Muscle layer of duodenum (tissue), 2 donors: ENCODE results near the gene PARVA.

Source experiments
- H3K27ac ChIP-seq: one replicate; pipeline ENCODE4 v1.7.0; 2013; ENCODE audit warnings: mild to moderate bottlenecking, low read length
- H3K27me3 ChIP-seq: one replicate; pipeline ENCODE4 v1.7.0; 2013; ENCODE audit warnings: low read depth, mild to moderate bottlenecking, control low read depth, low read length
- H3K36me3 ChIP-seq, 2 donors: one replicate each; pipeline ENCODE4 v1.7.0; 2013; ENCODE audit warnings: low read length in 2 of 2, control low read depth in 1 of 2, mild to moderate bottlenecking in 1 of 2; ENCODE audit not compliant: insufficient read depth in 2 of 2, control insufficient read depth in 1 of 2
- H3K4me1 ChIP-seq, 2 donors: one replicate each; pipeline ENCODE4 v1.7.0; 2013; ENCODE audit warnings: low read length in 2 of 2, mild to moderate bottlenecking in 2 of 2, control low read depth in 1 of 2, moderate library complexity in 1 of 2; ENCODE audit not compliant: insufficient read depth in 2 of 2, control insufficient read depth in 1 of 2
- H3K4me3 ChIP-seq, 2 donors: one replicate each; pipeline ENCODE4 v1.7.0; 2013; ENCODE audit warnings: low read length in 2 of 2, low read depth in 1 of 2, mild to moderate bottlenecking in 1 of 2
- H3K9me3 ChIP-seq, 2 donors: one replicate each; pipeline ENCODE4 v1.7.0; 2013; ENCODE audit warnings: low read length in 2 of 2, control low read depth in 1 of 2, mild to moderate bottlenecking in 1 of 2; ENCODE audit not compliant: control insufficient read depth in 1 of 2
- donor health status: healthy.

PARVA gene

GRCh38 chr11:12543596-12544415 is 166.4 kb downstream of the PARVA start:
- Histone ChIP-seq H3K27ac (no peak overlapping the region), H3K36me3 (no peaks in the 10 kb centered on the region), H3K9me3 (no peaks in the 10 kb centered on the region), H3K4me3 (no peak overlapping the region), H3K4me1 (peaks cover 0 to 11% of the 10 kb centered on the region in 2 donors), H3K27me3 (no peaks in the 10 kb centered on the region)

GRCh38 chr11:12544986-12545775 is 167.8 kb downstream of the PARVA start:
- H3K36me3 ChIP-seq, result no peaks in the 10 kb centered on the region
- peaks cover 0 to 11% of the 10 kb centered on the region in 2 donors for H3K4me1 ChIP-seq
- no peaks in the 10 kb centered on the region for H3K9me3 ChIP-seq
- no peaks in the 10 kb centered on the region for H3K27me3 ChIP-seq
- no peak overlapping the region for H3K4me3 ChIP-seq
- H3K27ac ChIP-seq, result no peak overlapping the region

- no peaks in the 10 kb centered on the region for H3K9me3 ChIP-seq
- no peak overlapping the region for H3K4me3 ChIP-seq
- peaks cover 0 to 6% of the 10 kb centered on the region in 2 donors for H3K4me1 ChIP-seq
- no peaks in the 10 kb centered on the region for H3K27me3 ChIP-seq
- no peak overlapping the region for H3K27ac ChIP-seq
- H3K36me3 ChIP-seq, result no peaks in the 10 kb centered on the region
Observed at GRCh38 chr11:12546122-12546521, 168.8 kb downstream of the PARVA start.

GRCh38 chr11:12546660-12547059 is 169.3 kb downstream of the PARVA start:
- peaks cover 0 to under 1% of the 10 kb centered on the region in 2 donors for H3K4me1 ChIP-seq
- no peaks in the 10 kb centered on the region for H3K9me3 ChIP-seq
- no peak overlapping the region for H3K4me3 ChIP-seq
- H3K36me3 ChIP-seq, result no peaks in the 10 kb centered on the region
- H3K27ac ChIP-seq, result no peak overlapping the region
- H3K27me3 ChIP-seq, result no peaks in the 10 kb centered on the region

GRCh38 chr11:12547953-12548650 is 170.7 kb downstream of the PARVA start:
- Histone ChIP-seq H3K27me3 (no peaks in the 10 kb centered on the region), H3K4me3 (no peak overlapping the region), H3K36me3 (no peaks in the 10 kb centered on the region), H3K9me3 (no peaks in the 10 kb centered on the region), H3K4me1 (no peaks in the 10 kb centered on the region), H3K27ac (no peak overlapping the region)

- Histone ChIP-seq H3K4me1 (peaks cover 13 to 15% of the 10 kb centered on the region in 2 donors), H3K36me3 (no peaks in the 10 kb centered on the region), H3K9me3 (no peaks in the 10 kb centered on the region), H3K27ac (no peak overlapping the region), H3K4me3 (no peak overlapping the region), H3K27me3 (no peaks in the 10 kb centered on the region)
Observed at GRCh38 chr11:12552692-12553091, 175.3 kb downstream of the PARVA start.

- Histone ChIP-seq H3K9me3 (no peaks in the 10 kb centered on the region), H3K36me3 (no peaks in the 10 kb centered on the region), H3K4me3 (no peak overlapping the region), H3K27me3 (no peaks in the 10 kb centered on the region), H3K27ac (no peak overlapping the region), H3K4me1 (peaks cover 13 to 15% of the 10 kb centered on the region in 2 donors)
Observed at GRCh38 chr11:12554122-12554521, 176.8 kb downstream of the PARVA start.

- Histone ChIP-seq H3K9me3 (no peaks in the 10 kb centered on the region), H3K36me3 (no peaks in the 10 kb centered on the region), H3K27ac (peak overlapping the region; percentile 73), H3K4me3 (no peak overlapping the region), H3K27me3 (no peaks in the 10 kb centered on the region), H3K4me1 (peaks cover 13 to 15% of the 10 kb centered on the region in 2 donors)
Observed at GRCh38 chr11:12556155-12556554, 178.8 kb downstream of the PARVA start.

GRCh38 chr11:12556788-12557384 is 179.5 kb downstream of the PARVA start:
- H3K27ac ChIP-seq, result peak overlapping the region; percentile 73
- peaks cover 13 to 15% of the 10 kb centered on the region in 2 donors for H3K4me1 ChIP-seq
- no peaks in the 10 kb centered on the region for H3K9me3 ChIP-seq
- peak overlapping the region in 1 of 2 donors; percentile 13 for H3K4me3 ChIP-seq
- no peaks in the 10 kb centered on the region for H3K36me3 ChIP-seq
- no peaks in the 10 kb centered on the region for H3K27me3 ChIP-seq

- Histone ChIP-seq H3K36me3 (no peaks in the 10 kb centered on the region), H3K27ac (no peak overlapping the region), H3K9me3 (no peaks in the 10 kb centered on the region), H3K27me3 (no peaks in the 10 kb centered on the region), H3K4me1 (peaks cover 13 to 15% of the 10 kb centered on the region in 2 donors), H3K4me3 (no peak overlapping the region)
Observed at GRCh38 chr11:12559011-12559410, 181.6 kb downstream of the PARVA start.

GRCh38 chr11:12560362-12560761 is 183.0 kb downstream of the PARVA start:
- Histone ChIP-seq H3K4me3 (no peak overlapping the region), H3K27ac (no peak overlapping the region)

More at GRCh38 chr11:12560362-12560761, 183.0 kb downstream of the PARVA start:
- no peaks in the 10 kb centered on the region for H3K36me3 ChIP-seq
- peaks cover 13 to 15% of the 10 kb centered on the region in 2 donors for H3K4me1 ChIP-seq
- H3K27me3 ChIP-seq, result no peaks in the 10 kb centered on the region
- no peaks in the 10 kb centered on the region for H3K9me3 ChIP-seq
